Measurements from ENCODE around the gene GPR39.

DNA sequence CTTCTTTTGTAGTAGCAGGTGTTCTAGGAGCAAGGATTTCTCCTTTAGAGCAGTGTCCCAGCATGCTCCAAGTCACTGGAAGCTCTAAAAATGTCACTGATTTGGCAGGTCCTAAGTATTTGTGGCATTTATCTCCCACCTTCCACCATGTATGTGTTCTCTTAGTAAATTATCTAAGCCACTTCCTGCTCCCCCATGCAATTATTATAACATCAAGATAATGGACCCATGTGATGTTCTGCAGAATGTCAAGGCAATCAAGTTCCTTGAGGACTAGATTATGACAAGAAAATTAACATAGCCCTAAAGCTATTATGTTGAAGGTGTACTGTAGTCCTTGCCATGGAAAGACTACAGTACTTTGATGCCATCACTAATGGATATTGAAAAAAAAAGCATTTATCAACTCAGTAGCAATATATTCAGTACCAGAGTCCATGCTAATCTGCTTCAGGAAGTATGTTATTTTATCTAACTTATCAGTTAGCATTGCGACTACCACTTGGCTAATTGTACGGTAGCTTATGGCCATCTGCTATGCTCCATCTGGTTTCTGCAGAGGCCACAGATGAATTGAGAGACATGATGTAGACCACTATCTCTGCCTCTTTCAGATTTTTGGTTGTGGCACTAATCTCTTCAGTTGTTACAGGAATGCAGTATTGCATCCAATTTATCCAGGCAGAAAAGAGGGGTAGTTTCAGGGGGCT, 56.7 kb downstream of the GPR39 start:
- TF ChIP-seq, protein P1, sequence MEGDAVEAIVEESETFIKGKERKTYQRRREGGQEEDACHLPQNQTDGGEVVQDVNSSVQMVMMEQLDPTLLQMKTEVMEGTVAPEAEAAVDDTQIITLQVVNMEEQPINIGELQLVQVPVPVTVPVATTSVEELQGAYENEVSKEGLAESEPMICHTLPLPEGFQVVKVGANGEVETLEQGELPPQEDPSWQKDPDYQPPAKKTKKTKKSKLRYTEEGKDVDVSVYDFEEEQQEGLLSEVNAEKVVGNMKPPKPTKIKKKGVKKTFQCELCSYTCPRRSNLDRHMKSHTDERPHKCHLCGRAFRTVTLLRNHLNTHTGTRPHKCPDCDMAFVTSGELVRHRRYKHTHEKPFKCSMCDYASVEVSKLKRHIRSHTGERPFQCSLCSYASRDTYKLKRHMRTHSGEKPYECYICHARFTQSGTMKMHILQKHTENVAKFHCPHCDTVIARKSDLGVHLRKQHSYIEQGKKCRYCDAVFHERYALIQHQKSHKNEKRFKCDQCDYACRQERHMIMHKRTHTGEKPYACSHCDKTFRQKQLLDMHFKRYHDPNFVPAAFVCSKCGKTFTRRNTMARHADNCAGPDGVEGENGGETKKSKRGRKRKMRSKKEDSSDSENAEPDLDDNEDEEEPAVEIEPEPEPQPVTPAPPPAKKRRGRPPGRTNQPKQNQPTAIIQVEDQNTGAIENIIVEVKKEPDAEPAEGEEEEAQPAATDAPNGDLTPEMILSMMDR (IDR thresholded peaks at IDR 0.05), result no peak
- TF ChIP-seq POLR2A (IDR thresholded peaks at IDR 0.05), result no peak

Measured in esophagus squamous epithelium (tissue), 4 donors.